BLaER1 treated with 17β-estradiol and CSF1 and Interleukin-3, amounts not matched to agents 10 nM and 100 nM (cell line): ENCODE data around the gene TTLL6.

Experiments
- H3K27ac ChIP-seq, 11 experiments: shearing (Covaris generic); formaldehyde crosslinking; 2 replicates each; pipeline ENCODE4 v1.8.1; 2022
- H3K27me3 ChIP-seq, 11 experiments: shearing (Covaris generic); formaldehyde crosslinking; 2 replicates each; pipeline ENCODE4 v1.8.1; 2022
- H3K36me3 ChIP-seq, 11 experiments: shearing (Covaris generic); formaldehyde crosslinking; 2 replicates each; pipeline ENCODE4 v1.8.1; 2022
- H3K4me1 ChIP-seq, 10 experiments: shearing (Covaris generic); formaldehyde crosslinking; 2 replicates each; pipeline ENCODE4 v1.8.1; 2022
- H3K4me2 ChIP-seq, 11 experiments: shearing (Covaris generic); formaldehyde crosslinking; 2 replicates each; pipeline ENCODE4 v1.8.1; 2022
- H3K4me3 ChIP-seq, 10 experiments: shearing (Covaris generic); formaldehyde crosslinking; 2 replicates each; pipeline ENCODE4 v1.8.1; 2022
- H3K9ac ChIP-seq, 11 experiments: shearing (Covaris generic); formaldehyde crosslinking; 2 replicates each; pipeline ENCODE4 v1.8.1; 2022
- H3K9me3 ChIP-seq, 11 experiments: shearing (Covaris generic); formaldehyde crosslinking; replicated peaks in 1 of 11; 2 replicates each; pipeline ENCODE4 v1.8.1; 2022
- H4K20me1 ChIP-seq, 11 experiments: shearing (Covaris generic); formaldehyde crosslinking; 2 replicates each; pipeline ENCODE4 v1.8.1; 2022
- Cebpa-rat ChIP-seq, 11 experiments: shearing (Covaris generic); IDR thresholded peaks; 2 replicates each; pipeline ENCODE4 v1.8.1; 2022

Gene TTLL6

DNA sequence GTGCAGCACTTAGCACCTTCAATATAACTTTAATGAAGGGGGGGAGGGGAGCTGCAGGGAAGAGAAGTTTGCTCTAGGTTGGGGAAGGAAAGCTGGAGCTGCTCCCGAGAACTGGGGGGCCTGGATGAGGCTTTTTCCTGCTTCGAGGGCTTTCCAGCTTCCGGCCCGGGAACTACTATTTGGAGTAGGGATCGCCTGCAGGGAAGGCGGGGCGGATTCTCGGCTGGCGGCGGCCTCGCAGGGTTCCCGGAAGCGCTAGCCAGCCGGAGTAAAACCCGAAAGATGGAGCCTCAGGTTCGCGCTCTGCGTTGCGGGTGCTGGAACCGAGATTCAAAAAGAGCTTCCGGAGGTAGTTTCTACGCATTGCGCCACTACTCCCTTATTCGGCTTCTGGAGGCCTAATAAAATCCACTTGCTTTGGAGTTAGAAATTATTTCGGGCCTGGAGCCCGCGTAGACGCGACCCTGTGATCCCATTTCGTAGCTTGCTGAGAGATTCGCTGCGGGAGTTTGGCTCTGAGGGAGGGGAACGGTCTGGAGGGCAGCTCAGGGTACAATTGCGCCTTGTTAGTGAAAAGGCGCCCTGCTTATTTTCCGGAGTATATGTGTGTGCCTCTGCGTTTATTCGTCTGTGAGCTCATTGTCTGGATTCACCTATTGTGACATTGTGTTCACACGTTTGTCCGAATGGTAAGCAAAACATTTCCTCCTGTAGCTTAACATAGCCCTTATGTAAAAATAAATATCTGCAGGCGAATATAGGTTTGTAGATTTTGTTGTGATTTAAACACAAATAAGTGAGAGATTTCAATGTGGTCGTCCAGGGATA lies 93.4 kb downstream of the TTLL6 start:
- Histone ChIP-seq H3K4me2 (peak overlapping the region in 3 of 11 experiments; percentile 33 to 64 (median 57); a peak in 6 of 22 replicates), H4K20me1 (peaks cover 0 to 100% (median 95%) of the 10 kb centered on the region in 11 experiments; a peak in 18 of 22 replicates), H3K27ac (no peak overlapping the region), H3K36me3 (no peaks in the 10 kb centered on the region), H3K9ac (no peak overlapping the region), H3K9me3 (peaks cover 8 to 23% (median 15%) of the 10 kb centered on the region in 11 experiments; a peak in 18 of 22 replicates), H3K4me1 (peaks cover 0 to 31% (median 2%) of the 10 kb centered on the region in 10 experiments; a peak in 8 of 20 replicates), H3K4me3 (peak overlapping the region in 2 of 10 experiments; percentile 14 to 40; a peak in 2 of 20 replicates), H3K27me3 (peaks cover 100% of the 10 kb centered on the region in 11 experiments)
- no peak for TF ChIP-seq Cebpa-rat (IDR thresholded peaks at IDR 0.05)

DNA sequence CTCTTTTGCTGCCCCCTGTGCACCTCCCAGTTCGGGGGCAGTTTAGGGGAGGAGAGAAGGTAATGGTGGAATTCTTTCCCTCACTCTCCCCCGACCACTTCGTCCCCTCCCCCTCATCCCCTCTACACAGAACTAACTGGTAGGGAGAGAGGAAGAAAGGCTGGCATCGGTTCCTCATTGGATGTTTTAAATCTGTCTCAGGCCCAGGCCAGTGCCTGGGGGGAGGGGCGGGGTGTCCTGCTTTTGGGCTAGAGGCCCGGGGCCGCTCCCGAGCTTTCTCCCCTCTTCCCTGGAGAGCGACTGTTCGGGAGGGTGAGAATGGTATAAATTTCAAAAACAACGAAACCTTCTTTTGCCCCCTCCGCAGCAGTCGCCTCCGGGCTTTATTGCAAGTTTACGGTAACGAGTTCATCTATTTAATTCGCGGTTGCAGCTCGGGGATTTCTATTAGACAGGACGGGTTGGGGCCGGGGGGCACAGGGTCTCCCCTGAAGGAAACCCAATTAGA lies 94.1 kb downstream of the TTLL6 start, which contains the start of gene PRAC2:
Gene PRAC2 (plus strand): TSS at position 271 of the 508 bp plus-strand sequence. CDS start 1,226 bp downstream, outside the sequence.
- H3K4me1 ChIP-seq: peaks cover 0 to 25% (median 2%) of the 10 kb centered on the region in 10 experiments; a peak in 7 of 20 replicates
- TF ChIP-seq Cebpa-rat (IDR thresholded peaks at IDR 0.05): no peak
- peak within 1 kb of the TSS in 3 of 11 experiments; percentile 33 to 64 (median 57); a peak in 6 of 22 replicates for H3K4me2 ChIP-seq
- H3K9me3 ChIP-seq: peaks cover 10 to 27% (median 16%) of the 10 kb centered on the region in 11 experiments; a peak in 18 of 22 replicates
- H3K4me3 ChIP-seq: peak within 1 kb of the TSS in 3 of 10 experiments; percentile 6 to 40 (median 14); a peak in 2 of 20 replicates
- H3K27ac ChIP-seq: no peak within 1 kb of the TSS
- H3K27me3 ChIP-seq: peaks cover 100% of the 10 kb centered on the region in 11 experiments
- H4K20me1 ChIP-seq: peaks cover 0 to 98% (median 93%) of the 10 kb centered on the region in 11 experiments; a peak in 19 of 22 replicates
- H3K36me3 ChIP-seq: no peaks in the 10 kb centered on the region
- no peak within 1 kb of the TSS for H3K9ac ChIP-seq

DNA sequence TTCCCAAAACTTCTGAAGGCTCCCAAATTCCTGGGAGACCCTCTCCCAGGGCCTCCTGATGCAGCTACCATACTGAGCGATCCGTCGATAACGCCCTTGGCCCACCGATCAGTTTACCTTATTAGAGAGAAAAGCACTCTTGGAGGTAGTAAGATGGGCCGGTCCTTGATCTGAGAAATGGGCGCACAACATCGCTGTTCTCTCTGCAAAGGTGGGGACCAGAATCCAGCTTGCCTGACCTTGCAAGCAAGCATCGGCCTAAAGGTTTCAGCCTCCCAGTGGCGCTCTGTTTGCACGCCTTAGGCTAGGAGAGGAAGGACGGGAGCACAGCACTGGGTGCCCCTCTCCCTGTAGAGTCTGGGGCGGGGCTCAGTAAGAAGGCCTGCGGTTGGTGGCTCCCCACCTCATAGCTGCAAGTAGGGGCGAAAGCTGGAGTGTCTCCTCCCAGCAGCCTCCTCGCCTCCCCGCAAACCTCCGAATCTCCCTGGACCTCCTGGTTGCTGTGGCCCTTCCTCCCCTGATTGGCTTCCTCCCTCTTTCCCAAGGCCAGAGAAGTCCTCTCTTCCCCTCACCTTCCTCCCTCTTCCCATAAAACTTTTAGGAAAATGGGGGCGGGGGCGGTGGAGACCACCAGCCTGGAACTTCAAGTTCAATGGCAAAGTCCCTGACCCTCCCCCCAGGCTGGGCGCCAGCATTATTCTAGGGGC lies 94.7 kb downstream of the TTLL6 start, which contains the start of gene PRAC1:
Gene PRAC1 (minus strand): TSS at position 318 of the 707 bp plus-strand sequence. CDS start 126 bp downstream, at position 192.
- Histone ChIP-seq H3K9ac (no peak within 1 kb of the TSS), H3K4me1 (peaks cover 0 to 24% (median 2%) of the 10 kb centered on the region in 10 experiments; a peak in 7 of 20 replicates), H3K27me3 (peaks cover 100% of the 10 kb centered on the region in 11 experiments), H3K4me2 (peak within 1 kb of the TSS in 3 of 11 experiments; percentile 33 to 64 (median 57); a peak in 6 of 22 replicates), H3K36me3 (no peaks in the 10 kb centered on the region), H3K27ac (no peak within 1 kb of the TSS), H4K20me1 (peaks cover 0 to 97% (median 87%) of the 10 kb centered on the region in 11 experiments; a peak in 19 of 22 replicates), H3K4me3 (peak within 1 kb of the TSS in 3 of 10 experiments; percentile 6 to 40 (median 14); a peak in 2 of 20 replicates), H3K9me3 (peaks cover 10 to 27% (median 16%) of the 10 kb centered on the region in 11 experiments; a peak in 18 of 22 replicates)
- no peak for TF ChIP-seq Cebpa-rat (IDR thresholded peaks at IDR 0.05)

DNA sequence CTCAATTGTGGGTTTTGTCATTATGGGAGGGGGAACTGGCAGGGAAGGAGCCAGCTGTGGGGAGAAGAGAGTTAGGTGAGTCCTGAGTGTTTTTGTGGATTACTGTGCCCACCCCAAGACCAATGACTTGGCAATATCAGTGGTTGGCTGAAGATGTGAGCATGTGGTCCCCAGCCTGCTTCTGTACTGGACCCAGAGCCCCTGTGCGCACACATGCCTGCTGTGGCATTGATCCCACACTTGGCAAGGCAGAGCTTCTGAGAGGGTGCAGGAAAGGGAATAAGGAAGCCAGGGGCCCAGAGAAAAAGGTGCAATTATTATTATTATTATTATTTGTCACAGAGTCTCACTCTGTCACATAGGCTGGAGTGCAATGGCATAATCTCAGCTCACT lies 96.0 kb downstream of the TTLL6 start:
- H3K27me3 ChIP-seq: peaks cover 100% of the 10 kb centered on the region in 11 experiments
- H3K4me1 ChIP-seq: peaks cover 0 to 24% (median 2%) of the 10 kb centered on the region in 10 experiments; a peak in 7 of 20 replicates
- no peaks in the 10 kb centered on the region for H3K36me3 ChIP-seq
- peaks cover 0 to 93% (median 74%) of the 10 kb centered on the region in 11 experiments; a peak in 19 of 22 replicates for H4K20me1 ChIP-seq
- no peak overlapping the region for H3K9ac ChIP-seq
- H3K4me3 ChIP-seq: no peak overlapping the region
- peaks cover 10 to 27% (median 16%) of the 10 kb centered on the region in 11 experiments; a peak in 18 of 22 replicates for H3K9me3 ChIP-seq
- TF ChIP-seq Cebpa-rat (IDR thresholded peaks at IDR 0.05): no peak
- no peak overlapping the region for H3K27ac ChIP-seq
- H3K4me2 ChIP-seq: no peak overlapping the region

- Histone ChIP-seq H3K4me1 (peaks cover 0 to 24% (median 2%) of the 10 kb centered on the region in 10 experiments; a peak in 7 of 20 replicates), H4K20me1 (peaks cover 0 to 93% (median 68%) of the 10 kb centered on the region in 11 experiments; a peak in 19 of 22 replicates)
These were observed 96.6 kb downstream of the TTLL6 start for GRCh38 chr17:48720266-48721008.

GRCh38 chr17:48719642-48720265 lies 97.3 kb downstream of the TTLL6 start:
- H3K4me1 ChIP-seq: peaks cover 0 to 21% (median 2%) of the 10 kb centered on the region in 10 experiments; a peak in 6 of 20 replicates
- H3K36me3 ChIP-seq: no peaks in the 10 kb centered on the region
- peaks cover 100% of the 10 kb centered on the region in 11 experiments for H3K27me3 ChIP-seq
- TF ChIP-seq Cebpa-rat (IDR thresholded peaks at IDR 0.05): no peak
- peaks cover 0 to 86% (median 61%) of the 10 kb centered on the region in 11 experiments; a peak in 19 of 22 replicates for H4K20me1 ChIP-seq
- H3K4me2 ChIP-seq: no peak overlapping the region
- no peak overlapping the region for H3K27ac ChIP-seq
- H3K4me3 ChIP-seq: peak overlapping the region in 1 of 10 experiments; percentile 9; a peak in 1 of 20 replicates
- H3K9ac ChIP-seq: no peak overlapping the region
- H3K9me3 ChIP-seq: peaks cover 10 to 27% (median 16%) of the 10 kb centered on the region in 11 experiments; a peak in 18 of 22 replicates

More at GRCh38 chr17:48720266-48721008, 96.6 kb downstream of the TTLL6 start:
- H3K4me2 ChIP-seq: no peak overlapping the region
- TF ChIP-seq Cebpa-rat (IDR thresholded peaks at IDR 0.05): no peak
- H3K9me3 ChIP-seq: peaks cover 10 to 27% (median 16%) of the 10 kb centered on the region in 11 experiments; a peak in 18 of 22 replicates
- H3K27ac ChIP-seq: no peak overlapping the region
- no peak overlapping the region for H3K4me3 ChIP-seq
- no peak overlapping the region for H3K9ac ChIP-seq
- H3K27me3 ChIP-seq: peaks cover 100% of the 10 kb centered on the region in 11 experiments
- no peaks in the 10 kb centered on the region for H3K36me3 ChIP-seq
